ENCODE results near the gene DYNC2H1.

Gene DYNC2H1

GRCh38 chr11:103167166-103167565 is 57.9 kb downstream of the DYNC2H1 start:
- TF ChIP-seq CTCF (IDR thresholded peaks at IDR 0.05; ENCODE audit: low read depth, low read length), result no peak
- H3K4me3 ChIP-seq (replicated peaks in 1 of 2; ENCODE audit: low read depth in 2 of 2, low read length in 2 of 2), result no peak overlapping the region
- DNase-seq (ENCODE audit: low read depth in 2 of 2), result no peak

DNA sequence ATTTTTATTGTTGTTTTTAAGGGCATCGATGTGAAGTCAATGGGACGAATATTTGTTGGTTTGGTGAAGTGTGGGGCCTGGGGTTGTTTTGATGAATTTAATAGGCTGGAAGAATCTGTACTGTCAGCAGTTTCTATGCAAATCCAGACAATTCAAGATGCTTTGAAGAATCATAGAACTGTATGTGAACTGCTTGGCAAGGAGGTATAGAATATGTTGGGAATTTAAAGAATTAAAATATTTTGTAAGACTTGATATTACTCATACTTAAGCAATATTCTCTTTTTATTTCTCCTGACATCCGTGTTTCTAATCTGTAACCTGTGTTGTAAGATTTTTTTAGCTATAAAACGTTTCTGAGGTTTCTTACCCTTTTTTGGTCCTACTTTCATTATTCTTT is 61.6 kb downstream of the DYNC2H1 start:
- no peak overlapping the region for H3K4me3 ChIP-seq (replicated peaks in 1 of 2; ENCODE audit: low read depth in 2 of 2, low read length in 2 of 2)
- no peak for TF ChIP-seq CTCF (IDR thresholded peaks at IDR 0.05; ENCODE audit: low read depth, low read length)
- DNase-seq (ENCODE audit: low read depth in 2 of 2), result peak; percentile 76 to 80

DNA sequence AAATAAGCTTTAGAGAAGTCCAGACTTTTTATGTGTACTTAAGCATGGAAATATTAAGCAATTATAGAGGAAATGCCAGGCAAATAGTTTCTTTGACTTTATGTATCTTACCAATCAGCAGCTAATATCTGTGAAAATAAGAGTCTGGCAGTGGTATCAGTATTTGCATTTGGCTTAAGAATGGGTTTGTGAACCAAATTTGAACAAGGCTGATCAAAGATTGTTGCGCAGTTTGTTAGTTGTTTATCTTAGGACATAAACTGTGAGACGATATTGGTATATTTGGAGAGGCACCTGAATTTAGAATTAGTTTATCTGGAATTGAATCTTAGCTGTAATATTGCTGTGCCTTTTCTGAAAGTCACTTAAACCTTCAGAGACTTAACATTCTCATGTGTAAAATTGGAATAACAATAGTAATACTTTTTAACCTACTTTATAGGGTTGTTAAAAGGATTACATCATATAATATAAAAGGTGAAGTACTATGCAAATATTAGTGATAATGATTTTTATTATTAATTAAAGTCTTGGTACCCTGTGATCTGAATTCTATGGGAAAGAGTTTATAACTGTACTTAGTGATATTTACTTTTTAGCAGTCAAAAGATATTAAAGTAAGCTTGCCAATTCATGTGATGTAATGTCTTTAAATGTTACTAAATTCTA is 66.4 kb downstream of the DYNC2H1 start:
- TF ChIP-seq CTCF (IDR thresholded peaks at IDR 0.05; ENCODE audit: low read depth, low read length), result no peak
- DNase-seq (ENCODE audit: low read depth in 2 of 2), result no peak
- no peak overlapping the region for H3K4me3 ChIP-seq (replicated peaks in 1 of 2; ENCODE audit: low read depth in 2 of 2, low read length in 2 of 2)

GRCh38 chr11:103183981-103184611 is 74.9 kb downstream of the DYNC2H1 start:
- no peak for DNase-seq (ENCODE audit: low read depth in 2 of 2)
- no peak overlapping the region for H3K4me3 ChIP-seq (replicated peaks in 1 of 2; ENCODE audit: low read depth in 2 of 2, low read length in 2 of 2)
- no peak for TF ChIP-seq CTCF (IDR thresholded peaks at IDR 0.05; ENCODE audit: low read depth, low read length)

DNA sequence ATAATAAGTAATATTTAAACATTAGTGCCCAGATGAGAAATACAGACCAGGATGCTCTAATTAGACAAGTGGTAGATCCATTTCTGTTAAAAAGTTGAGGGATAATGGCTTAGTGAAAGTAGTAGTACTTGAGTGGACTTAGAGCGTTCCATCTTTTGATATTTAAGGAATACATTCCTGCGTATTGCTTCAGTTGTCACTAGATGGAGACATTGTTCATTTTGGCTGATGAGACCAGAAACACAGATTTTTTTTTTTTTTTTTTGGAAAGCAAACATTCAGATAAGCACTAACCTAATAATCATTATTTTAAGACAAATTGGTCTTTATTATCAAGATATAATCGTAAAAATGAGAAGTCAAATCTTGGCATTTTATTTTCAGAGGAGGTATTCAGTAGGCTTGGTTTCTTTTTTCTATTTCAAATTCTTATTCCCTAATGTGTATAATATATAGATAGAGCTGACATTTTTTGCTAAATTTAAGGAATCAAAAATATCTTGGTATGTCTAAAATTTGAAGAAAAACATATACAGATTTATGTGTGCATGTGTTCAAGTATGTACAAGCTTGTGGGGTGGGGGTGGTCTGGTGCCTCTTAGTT is 92.9 kb downstream of the DYNC2H1 start:
- DNase-seq (ENCODE audit: low read depth in 2 of 2), result peak; percentile 70 to 72
- peak; percentile 70 for TF ChIP-seq CTCF (IDR thresholded peaks at IDR 0.05; ENCODE audit: low read depth, low read length)
- H3K4me3 ChIP-seq (replicated peaks in 1 of 2; ENCODE audit: low read depth in 2 of 2, low read length in 2 of 2), result no peak overlapping the region

GRCh38 chr11:103210543-103210942 is 101.3 kb downstream of the DYNC2H1 start:
- DNase-seq (ENCODE audit: low read depth in 2 of 2), result no peak
- no peak for TF ChIP-seq CTCF (IDR thresholded peaks at IDR 0.05; ENCODE audit: low read depth, low read length)
- no peak overlapping the region for H3K4me3 ChIP-seq (replicated peaks in 1 of 2; ENCODE audit: low read depth in 2 of 2, low read length in 2 of 2)
